WTC11 (cell line): Measurements from ENCODE around the gene CTNNA2.

ENCODE experiments used
- CBFB ChIP-seq: sonication (generic); formaldehyde crosslinking; IDR thresholded peaks from 2 replicates; pipeline ENCODE4 v1.8.1; 2022; ENCODE audit warnings: mild to moderate bottlenecking, low read depth, missing genetic modification reagents
- CTCF ChIP-seq: fragments of 200-600 bp; IDR thresholded peaks from 2 replicates; pipeline ENCODE4 v1.8.0; 2022; ENCODE audit warnings: antibody characterized with exemption
- MAX ChIP-seq: sonication (generic); formaldehyde crosslinking; IDR thresholded peaks from 2 replicates; pipeline ENCODE4 v1.8.0; 2022; ENCODE audit warnings: mild to moderate bottlenecking, missing genetic modification reagents
- NFYB ChIP-seq: sonication (generic); formaldehyde crosslinking; conservative IDR thresholded peaks from 2 replicates; pipeline ENCODE4 v1.8.0; 2022; ENCODE audit warnings: low read depth, missing genetic modification reagents
- OVOL2 ChIP-seq: fragments of 250-450 bp; sonication (Bioruptor Pico); IDR thresholded peaks from 2 replicates; pipeline ENCODE4 v1.9.0; 2021; ENCODE audit warnings: mild to moderate bottlenecking, borderline replicate concordance
- SP1 ChIP-seq: sonication (generic); formaldehyde crosslinking; conservative IDR thresholded peaks from 2 replicates; pipeline ENCODE4 v1.8.1; 2022; ENCODE audit warnings: missing genetic modification reagents
- TCF7 ChIP-seq: sonication (generic); formaldehyde crosslinking; IDR thresholded peaks from 2 replicates; pipeline ENCODE4 v1.8.0; 2022; ENCODE audit warnings: mild to moderate bottlenecking, low read depth, missing genetic modification reagents, moderate library complexity
- ZBTB21 ChIP-seq: sonication (generic); formaldehyde crosslinking; IDR thresholded peaks from 2 replicates; pipeline ENCODE4 v1.8.1; 2023; ENCODE audit warnings: mild to moderate bottlenecking, missing genetic modification reagents, borderline replicate concordance
- ZNF263 ChIP-seq: sonication (generic); formaldehyde crosslinking; IDR thresholded peaks from 2 replicates; pipeline ENCODE4 v1.8.1; 2022; ENCODE audit warnings: low read depth, mild to moderate bottlenecking, moderate library complexity, missing genetic modification reagents
- TF ChIP-seq, protein P1 (sequence below): sonication (generic); formaldehyde crosslinking; IDR thresholded peaks from 2 replicates; pipeline ENCODE4 v1.8.1; 2023; ENCODE audit warnings: mild to moderate bottlenecking, missing genetic modification reagents, moderate library complexity

GRCh38 chr2:79798776-79799175 is 285.9 kb downstream of the CTNNA2 start:
- TF ChIP-seq CTCF (no peak), TCF7 (CRISPR knock-in tag) (no peak), MAX (CRISPR knock-in tag) (no peak), SP1 (no peak), NFYB (CRISPR knock-in tag) (no peak), ZBTB21 (CRISPR knock-in tag) (no peak), CBFB (CRISPR knock-in tag) (no peak), ZNF263 (CRISPR knock-in tag) (no peak), OVOL2 (CRISPR knock-in tag) (no peak)
- TF ChIP-seq, protein P1, sequence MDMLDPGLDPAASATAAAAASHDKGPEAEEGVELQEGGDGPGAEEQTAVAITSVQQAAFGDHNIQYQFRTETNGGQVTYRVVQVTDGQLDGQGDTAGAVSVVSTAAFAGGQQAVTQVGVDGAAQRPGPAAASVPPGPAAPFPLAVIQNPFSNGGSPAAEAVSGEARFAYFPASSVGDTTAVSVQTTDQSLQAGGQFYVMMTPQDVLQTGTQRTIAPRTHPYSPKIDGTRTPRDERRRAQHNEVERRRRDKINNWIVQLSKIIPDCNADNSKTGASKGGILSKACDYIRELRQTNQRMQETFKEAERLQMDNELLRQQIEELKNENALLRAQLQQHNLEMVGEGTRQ: no peak
